Smooth muscle cell (in vitro differentiated cells): ENCODE measurements around the gene MKRN1. TPM values are rescaled to one million over a fixed set of nuclear protein-coding genes. Genes with fewer than 3 reads are reported as not detected.

Experiments used
- DNase-seq: peaks from one replicate; lab custom pipeline; 2025; ENCODE audit not compliant: unreplicated experiment; lab: John Stamatoyannopoulos, UW
- H2AFZ ChIP-seq: fragments of 200-600 bp; sonication (generic); 2 replicates; pipeline ENCODE4 v1.6.0; 2016; ENCODE audit warnings: antibody characterized with exemption, low read depth, mild to moderate bottlenecking
- H3F3A ChIP-seq: fragments of 200-600 bp; sonication (generic); 2 replicates; pipeline ENCODE4 v1.6.0; 2017; ENCODE audit warnings: antibody characterized with exemption, low read depth
- H3K27ac ChIP-seq: fragments of 200-600 bp; sonication (generic); 2 replicates; pipeline ENCODE4 v1.5.1; 2016; ENCODE audit warnings: low read depth, mild to moderate bottlenecking
- H3K27me3 ChIP-seq: fragments of 200-600 bp; sonication (generic); 2 replicates; pipeline ENCODE4 v1.6.1; 2016; ENCODE audit warnings: low read depth, mild to moderate bottlenecking
- H3K36me3 ChIP-seq: fragments of 200-600 bp; sonication (generic); 2 replicates; pipeline ENCODE4 v1.5.1; 2016; ENCODE audit warnings: low read depth
- H3K4me1 ChIP-seq: fragments of 200-600 bp; sonication (generic); 2 replicates; pipeline ENCODE4 v1.5.1; 2016; ENCODE audit warnings: low read depth
- H3K4me2 ChIP-seq: fragments of 200-600 bp; sonication (generic); 2 replicates; pipeline ENCODE4 v1.6.0; 2016; ENCODE audit warnings: mild to moderate bottlenecking
- H3K4me3 ChIP-seq: fragments of 200-600 bp; sonication (generic); 2 replicates; pipeline ENCODE4 v1.5.1; 2016; ENCODE audit warnings: mild to moderate bottlenecking
- H3K79me2 ChIP-seq: fragments of 200-600 bp; sonication (generic); 2 replicates; pipeline ENCODE4 v1.6.0; 2016; ENCODE audit warnings: low read depth, mild to moderate bottlenecking
- H3K9ac ChIP-seq: fragments of 200-600 bp; sonication (generic); 2 replicates; pipeline ENCODE4 v1.6.0; 2016; ENCODE audit warnings: low read depth
- H3K9me3 ChIP-seq: fragments of 200-600 bp; sonication (generic); replicated peaks from 2 replicates; pipeline ENCODE4 v1.5.1; 2016; ENCODE audit warnings: low read depth
- H4K20me1 ChIP-seq: fragments of 200-600 bp; sonication (generic); 2 replicates; pipeline ENCODE4 v1.6.0; 2016; ENCODE audit warnings: low read depth
- WGBS: methylation state at CpG from one replicate; pipeline ENCODE4 v1.1.7; 2016; ENCODE audit warnings: low lambda C conversion rate; 5-methylcytosine and 5-hydroxymethylcytosine counted together
- polyA plus RNA-seq: library from polyadenylated mRNA; unstranded; fragments of >200 nt; fragmentation: Nextera tagmentation; extraction: Ambion mirVana; gene quantifications from 2 replicates; pipeline ENCODE4 v1.2.1, GENCODE V29; 2016
- total RNA-seq: library from RNA; depleted of rRNA; stranded (reverse); fragments of >200 nt; gene quantifications from 2 replicates; pipeline ENCODE4 v1.2.3, GENCODE V29; 2014
- TF ChIP-seq, protein P1 (sequence below): fragments of 200-600 bp; sonication (generic); IDR thresholded peaks from 2 replicates; pipeline ENCODE4 v1.5.1; 2017; ENCODE audit warnings: borderline replicate concordance, mild to moderate bottlenecking, antibody characterized with exemption; ENCODE audit not compliant: insufficient read depth, poor library complexity, severe bottlenecking

MKRN1 gene
- total and polyA plus RNA-seq, 2 experiments from 2014 or later, result 50.2 to 52.4 TPM

DNA sequence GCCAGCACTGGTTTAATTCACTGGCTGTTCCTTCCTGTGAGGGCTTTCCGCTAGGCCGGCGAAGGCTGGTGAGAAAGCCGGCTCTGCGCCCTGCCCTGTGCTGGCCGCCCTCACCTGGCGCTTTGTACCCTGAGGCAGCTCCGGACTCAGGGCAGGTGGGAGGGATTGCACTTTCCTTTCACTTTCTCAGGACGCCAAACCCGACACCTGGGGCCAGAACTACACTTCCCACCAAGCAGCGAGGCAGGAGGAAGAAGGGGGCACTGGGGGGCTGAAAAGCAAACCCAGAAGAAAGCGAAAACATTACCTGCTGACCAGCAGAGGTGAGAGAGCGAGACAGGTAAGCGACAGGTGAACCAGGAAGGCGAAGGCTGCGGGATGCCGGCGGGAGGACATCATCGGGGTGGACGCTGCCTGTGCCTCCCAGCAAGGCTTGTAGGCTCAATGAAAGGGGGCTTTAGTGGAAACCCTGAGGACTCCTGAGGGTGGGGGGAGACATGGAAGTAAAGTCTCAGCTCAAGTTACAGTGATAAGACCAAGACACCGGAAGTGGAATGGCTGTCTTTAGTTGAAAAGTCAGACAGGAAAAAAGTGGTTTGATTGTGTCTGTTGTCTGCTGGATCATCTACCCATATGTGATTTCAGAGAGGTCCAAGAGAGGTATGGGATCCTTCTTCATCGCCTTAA lies 75.3 kb downstream of the MKRN1 start, which contains the start of gene RAB19:
Gene RAB19 (plus strand): TSS at position 181 of the 687 bp plus-strand sequence. CDS start 3,589 bp downstream, outside the sequence.
- DNase-seq, result no peak
- H2AFZ ChIP-seq, result peak within 1 kb of the TSS; percentile 82
- no peak within 1 kb of the TSS for H3K27ac ChIP-seq
- 12% methylated on average over 22 of the region's 22 CpGs for WGBS
- peaks cover 6% of the 10 kb centered on the region for H3F3A ChIP-seq
- TF ChIP-seq, protein P1, sequence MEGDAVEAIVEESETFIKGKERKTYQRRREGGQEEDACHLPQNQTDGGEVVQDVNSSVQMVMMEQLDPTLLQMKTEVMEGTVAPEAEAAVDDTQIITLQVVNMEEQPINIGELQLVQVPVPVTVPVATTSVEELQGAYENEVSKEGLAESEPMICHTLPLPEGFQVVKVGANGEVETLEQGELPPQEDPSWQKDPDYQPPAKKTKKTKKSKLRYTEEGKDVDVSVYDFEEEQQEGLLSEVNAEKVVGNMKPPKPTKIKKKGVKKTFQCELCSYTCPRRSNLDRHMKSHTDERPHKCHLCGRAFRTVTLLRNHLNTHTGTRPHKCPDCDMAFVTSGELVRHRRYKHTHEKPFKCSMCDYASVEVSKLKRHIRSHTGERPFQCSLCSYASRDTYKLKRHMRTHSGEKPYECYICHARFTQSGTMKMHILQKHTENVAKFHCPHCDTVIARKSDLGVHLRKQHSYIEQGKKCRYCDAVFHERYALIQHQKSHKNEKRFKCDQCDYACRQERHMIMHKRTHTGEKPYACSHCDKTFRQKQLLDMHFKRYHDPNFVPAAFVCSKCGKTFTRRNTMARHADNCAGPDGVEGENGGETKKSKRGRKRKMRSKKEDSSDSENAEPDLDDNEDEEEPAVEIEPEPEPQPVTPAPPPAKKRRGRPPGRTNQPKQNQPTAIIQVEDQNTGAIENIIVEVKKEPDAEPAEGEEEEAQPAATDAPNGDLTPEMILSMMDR, result no peak
- H3K27me3 ChIP-seq, result no peaks in the 10 kb centered on the region
- peak within 1 kb of the TSS; percentile 79 for H3K4me2 ChIP-seq
- no peaks in the 10 kb centered on the region for H3K79me2 ChIP-seq
- H3K9me3 ChIP-seq, result no peaks in the 10 kb centered on the region
- H4K20me1 ChIP-seq, result no peaks in the 10 kb centered on the region
- H3K36me3 ChIP-seq, result no peaks in the 10 kb centered on the region
- peak within 1 kb of the TSS; percentile 45 for H3K4me3 ChIP-seq
- no peak within 1 kb of the TSS for H3K9ac ChIP-seq
- H3K4me1 ChIP-seq, result no peaks in the 10 kb centered on the region

Other genes with a start within 250 kb of the MKRN1 start
- gene SLC37A3, start 81.0 kb downstream of the MKRN1 start, total RNA-seq, result 54.2 and 83.2 TPM in 2 replicates
- 42.8 and 47.7 TPM in 2 replicates for gene SLC37A3, start 81.0 kb downstream of the MKRN1 start, polyA plus RNA-seq
- gene RAB19, start 75.4 kb downstream of the MKRN1 start, total RNA-seq, result not detected in 2 replicates
- gene RAB19, start 75.4 kb downstream of the MKRN1 start, polyA plus RNA-seq, result not detected in 2 replicates
- 2.8 and 4.6 TPM in 2 replicates for gene DENND2A, start 161.3 kb upstream of the MKRN1 start, total RNA-seq
- 1.8 and 5.5 TPM in 2 replicates for gene DENND2A, start 161.3 kb upstream of the MKRN1 start, polyA plus RNA-seq
- 8.0 and 10.8 TPM in 2 replicates for gene ADCK2, start 193.4 kb upstream of the MKRN1 start, total RNA-seq
- 10.5 and 13.0 TPM in 2 replicates for gene ADCK2, start 193.4 kb upstream of the MKRN1 start, polyA plus RNA-seq
- 380 TPM in 2 replicates for gene NDUFB2, start 217.2 kb upstream of the MKRN1 start, total RNA-seq
- gene NDUFB2, start 217.2 kb upstream of the MKRN1 start, polyA plus RNA-seq, result 376 and 384 TPM in 2 replicates